GM21576 (cell line): ENCODE data around the gene SLC16A7.

Experiments used
- ATAC-seq: cut with Tn5 transposase; IDR thresholded peaks from one replicate; pipeline ENCODE4 v1.9.1; 2021; ENCODE audit warnings: mild to moderate bottlenecking, moderate library complexity; ENCODE audit not compliant: unreplicated experiment

SLC16A7 gene

GRCh38 chr12:59828521-59828920 lies 232.7 kb downstream of the SLC16A7 start:
- no peak for ATAC-seq

- no peak for ATAC-seq
Observed at GRCh38 chr12:59833408-59833807, 237.6 kb downstream of the SLC16A7 start.

GRCh38 chr12:59834659-59835474 lies 239.0 kb downstream of the SLC16A7 start:
- peak; percentile 65 for ATAC-seq
